CD4-positive, alpha-beta T cell treated with Interleukin-4 for 1 hour (primary cell): Measurements from ENCODE around the gene ABI3BP.
"Not testable (repeated sequence)": the region's sequence is repeated elsewhere in the genome, so short reads cannot be mapped to it uniquely, and the experiment has no call there.

Experiments used
- DNase-seq, 2 donors: peaks; one replicate each; pipeline ENCODE4 v3.0.0-alpha.2; 2020 to 2022

ABI3BP gene

DNA sequence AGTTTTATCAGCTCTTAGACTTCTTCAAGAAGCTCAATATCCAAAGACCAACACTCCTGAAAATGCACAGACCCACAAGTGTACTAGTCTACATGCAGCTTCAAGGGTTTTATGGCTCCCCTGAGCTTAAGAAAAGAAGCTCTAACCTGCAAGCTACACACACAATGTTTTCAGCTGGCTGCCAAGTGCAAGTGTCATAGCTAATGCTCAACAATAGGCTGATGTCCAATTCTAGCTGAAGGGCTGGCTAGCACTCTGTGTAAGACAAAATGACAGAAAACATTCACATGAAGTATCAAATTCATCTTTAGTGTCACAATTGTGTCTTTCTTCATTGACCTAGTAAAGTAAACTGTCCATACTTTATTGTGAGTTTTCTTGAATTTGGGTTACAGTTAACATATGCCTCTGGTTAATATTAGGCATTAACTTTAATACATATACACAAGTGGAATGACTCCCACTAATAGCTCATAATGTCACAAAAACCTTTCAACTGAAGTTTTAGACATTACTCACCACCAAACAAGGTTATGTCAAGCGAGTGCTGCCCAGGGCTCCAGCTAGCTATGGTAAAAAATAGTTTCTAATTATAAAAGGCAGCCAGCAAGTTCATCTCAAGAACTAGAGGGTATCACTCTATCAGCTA is 15.1 kb downstream of the ABI3BP start:
- DNase-seq: no peak

GRCh38 chr3:100976611-100977010 is 16.6 kb downstream of the ABI3BP start:
- no peak for DNase-seq

DNA sequence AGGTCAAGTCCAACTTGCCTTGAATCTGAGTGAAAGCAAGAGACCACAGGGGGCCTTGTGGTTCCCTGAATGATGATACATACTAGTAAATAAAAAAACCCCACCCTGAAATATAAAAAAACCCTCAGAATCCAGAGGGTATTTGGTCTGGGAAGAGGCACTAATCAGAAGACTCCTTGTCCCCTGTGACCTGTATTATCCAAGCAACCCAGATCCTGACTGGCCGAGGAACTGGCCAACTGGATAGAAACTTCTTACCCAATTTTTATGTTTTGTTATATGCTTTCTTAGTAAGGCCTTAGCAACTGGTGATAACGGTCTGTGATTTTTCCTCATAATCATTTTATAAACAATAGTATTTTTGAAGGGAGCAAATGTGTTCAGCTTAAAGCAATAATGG is 17.5 kb downstream of the ABI3BP start:
- DNase-seq: no peak

DNA sequence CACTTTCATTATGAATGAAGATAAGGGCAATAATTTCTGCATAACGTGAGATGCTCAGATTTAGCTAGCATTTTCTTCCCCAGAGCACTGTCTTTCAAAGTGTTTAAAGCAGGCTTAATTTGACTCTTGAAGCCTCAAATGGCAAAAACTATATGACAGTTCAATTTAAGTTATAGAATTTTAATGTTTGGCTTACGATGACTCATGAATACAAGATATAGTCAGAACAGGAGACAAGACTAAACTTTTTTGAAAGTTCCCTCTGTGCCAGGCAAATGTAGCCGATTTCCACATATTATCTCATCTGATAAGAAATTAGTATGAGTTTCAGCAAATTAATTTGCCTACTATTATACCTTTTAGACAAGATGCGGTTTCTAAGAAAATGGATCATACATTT is 19.6 kb downstream of the ABI3BP start:
- DNase-seq: no peak

DNA sequence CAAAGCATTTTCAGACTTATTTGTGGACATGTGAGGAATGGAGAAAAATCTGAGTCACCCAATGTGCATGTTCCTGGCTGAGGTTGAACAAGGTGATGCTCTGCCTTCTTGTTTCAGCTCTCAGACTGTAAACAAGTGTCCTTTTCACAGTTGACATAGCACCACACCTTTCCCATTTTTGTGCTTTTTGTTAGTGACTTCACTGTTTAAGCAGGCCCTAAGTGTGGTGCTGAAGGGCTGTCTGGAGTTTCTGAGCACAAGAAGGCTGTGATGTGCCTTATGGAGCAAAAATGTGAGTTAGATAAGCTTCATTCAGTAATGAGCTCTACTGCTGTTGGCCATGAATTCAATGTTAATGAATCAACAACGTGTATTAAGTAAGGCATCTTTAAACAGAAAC is 20.4 kb downstream of the ABI3BP start:
- DNase-seq: no peak

DNA sequence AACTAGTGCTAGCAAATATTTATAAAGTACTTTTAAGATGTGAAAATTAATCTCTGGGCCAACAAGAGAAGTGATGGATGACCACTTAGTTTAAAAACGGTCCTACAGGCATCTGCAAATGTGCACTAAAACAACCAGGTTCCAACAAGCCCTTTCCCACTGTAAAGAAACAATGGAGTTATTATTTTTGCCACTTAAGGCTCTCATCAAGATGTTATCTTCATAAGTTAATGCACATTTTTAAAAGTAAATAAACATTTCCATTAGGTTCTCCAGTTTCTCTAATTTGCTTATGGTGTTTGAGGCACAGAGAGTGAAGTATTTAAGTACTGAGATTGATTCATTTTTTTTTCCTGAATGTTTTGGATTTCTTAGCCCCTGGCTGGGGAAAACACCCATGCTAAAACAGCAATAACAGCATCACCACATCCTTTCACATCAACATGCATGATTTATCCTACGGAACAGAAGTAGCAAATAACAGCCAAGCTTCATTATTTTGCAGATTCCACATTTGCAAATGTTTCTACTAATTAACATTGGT is 20.8 kb downstream of the ABI3BP start:
- no peak for DNase-seq

GRCh38 chr3:100971798-100972197 is 21.4 kb downstream of the ABI3BP start:
- no peak for DNase-seq

- DNase-seq: no peak
Observed at GRCh38 chr3:100970477-100970990, 22.7 kb downstream of the ABI3BP start.

DNA sequence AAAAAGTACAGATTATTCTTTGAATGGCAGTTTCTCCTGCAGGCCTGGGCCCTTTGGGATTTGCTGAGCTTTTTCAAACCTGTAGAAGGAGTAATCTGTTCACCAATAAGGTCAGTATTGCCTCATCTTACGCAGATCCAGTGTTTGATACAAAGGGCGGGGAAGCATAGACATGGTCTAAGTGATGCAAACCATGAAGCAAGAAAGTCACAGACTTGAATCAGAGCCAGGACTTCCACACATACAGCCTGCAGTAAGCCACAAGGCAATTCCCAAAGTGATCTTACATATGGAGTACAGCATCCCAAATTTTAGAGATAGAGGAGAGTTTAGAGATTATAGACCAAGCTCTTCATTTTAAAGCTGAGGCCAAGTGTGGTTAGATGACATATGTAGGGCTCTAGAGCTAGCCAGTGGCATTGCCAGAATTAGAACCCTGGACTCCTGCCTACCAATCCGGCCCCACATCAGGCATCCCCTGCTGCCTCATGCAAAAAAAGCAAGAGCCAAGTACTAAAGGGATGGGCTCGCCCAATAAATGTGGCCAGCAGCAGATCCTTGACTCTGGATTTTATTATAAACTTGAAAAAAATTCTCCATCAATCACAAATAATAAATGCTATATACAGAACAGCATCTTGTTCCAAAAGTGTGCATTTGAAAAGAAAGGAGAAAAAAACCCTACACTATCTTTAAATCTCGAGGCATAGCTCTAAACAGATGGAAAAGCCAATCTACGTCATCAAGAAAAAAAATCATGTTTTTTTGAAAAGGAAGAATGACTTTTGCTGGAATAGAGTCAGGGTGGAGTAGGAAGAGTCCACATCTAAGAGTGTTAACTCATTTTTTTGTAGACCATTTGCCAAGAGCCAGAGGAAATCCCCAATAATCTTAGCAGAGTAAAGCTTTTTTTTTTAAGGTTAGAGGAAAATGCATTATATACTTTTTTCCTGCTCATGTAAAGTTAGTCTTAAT is 24.0 kb downstream of the ABI3BP start:
- no peak for DNase-seq

DNA sequence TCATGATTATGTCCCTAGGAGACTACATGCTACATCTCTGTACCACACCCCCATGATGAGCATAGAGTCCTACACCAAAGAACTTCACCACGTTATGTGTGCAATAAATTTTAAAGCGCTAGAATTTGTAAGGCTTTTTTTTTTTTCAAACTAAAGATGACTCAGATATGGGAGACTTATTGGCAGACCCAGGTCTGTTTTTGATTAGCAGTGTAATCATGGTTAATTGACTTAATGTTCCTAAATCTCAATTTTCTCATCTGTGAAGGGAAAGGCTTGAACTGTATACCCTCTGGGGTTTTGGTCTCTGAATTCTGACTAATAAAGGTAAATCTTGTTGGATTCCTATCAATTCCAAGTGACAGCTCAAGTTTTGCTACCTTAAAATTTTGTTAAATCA is 26.4 kb downstream of the ABI3BP start:
- no peak for DNase-seq

DNA sequence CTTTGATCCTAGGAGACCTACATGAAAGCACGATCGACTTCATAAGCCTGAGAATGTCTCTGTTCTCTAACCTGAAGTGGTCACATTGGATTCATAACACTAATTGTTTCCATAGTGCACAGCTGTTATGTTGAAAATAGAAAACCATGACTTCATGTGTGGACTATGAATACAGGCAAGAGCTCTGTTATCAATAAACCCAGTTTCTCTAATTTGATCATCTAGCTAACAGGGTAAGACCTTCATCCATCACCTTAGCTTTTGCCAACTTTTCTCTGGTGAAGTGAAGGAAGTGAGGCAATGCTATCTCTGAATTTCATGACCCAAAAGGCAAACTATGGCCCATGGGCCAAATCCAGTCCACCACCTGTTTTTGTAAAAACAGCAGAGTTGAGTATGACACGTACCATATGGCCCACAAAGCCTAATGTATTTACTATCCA is 27.2 kb downstream of the ABI3BP start:
- DNase-seq: no peak

GRCh38 chr3:100963041-100963440 is 30.2 kb downstream of the ABI3BP start:
- DNase-seq: no peak

GRCh38 chr3:100957261-100957986 is 35.8 kb downstream of the ABI3BP start:
- no peak for DNase-seq

DNA sequence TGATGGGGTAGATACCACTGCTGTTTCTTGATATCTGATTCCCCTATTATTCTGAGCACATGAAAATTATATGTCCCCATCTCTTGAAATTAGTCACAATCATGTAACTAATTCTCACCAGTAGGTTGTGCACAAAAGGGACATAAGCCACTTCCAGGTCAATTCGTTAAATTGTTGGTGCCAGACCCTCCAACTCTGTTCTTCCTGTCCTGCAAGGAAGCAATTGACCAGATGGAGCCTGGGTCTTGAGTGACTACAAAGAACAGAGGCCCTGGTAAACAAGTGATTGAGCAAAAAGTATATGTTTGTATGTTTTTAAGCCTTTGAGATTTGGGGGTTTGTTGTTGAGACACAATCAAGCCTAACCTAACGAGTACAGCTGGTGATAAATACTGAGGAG is 36.9 kb downstream of the ABI3BP start:
- DNase-seq: no peak

DNA sequence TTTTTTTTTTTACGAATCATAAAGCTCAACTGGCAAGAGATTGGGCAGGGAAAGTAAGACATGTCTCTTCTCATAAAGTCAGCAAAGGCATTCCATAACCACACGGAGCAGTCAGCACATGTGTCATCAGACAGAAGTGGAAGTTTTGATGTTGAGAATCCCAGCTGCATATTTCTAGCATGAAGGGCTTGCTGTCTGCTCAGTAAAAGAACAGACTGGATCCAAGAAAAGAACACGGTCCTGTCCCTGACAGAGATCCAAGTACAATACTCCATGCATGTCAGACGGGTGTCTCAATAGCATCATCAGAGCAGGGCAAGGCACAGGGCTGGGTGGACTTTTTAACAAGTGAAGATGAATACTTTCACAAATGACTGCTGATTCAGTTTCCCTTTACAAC is 38.2 kb downstream of the ABI3BP start:
- no peak for DNase-seq

GRCh38 chr3:100954199-100954935 is 38.9 kb downstream of the ABI3BP start:
- no peak for DNase-seq

DNA sequence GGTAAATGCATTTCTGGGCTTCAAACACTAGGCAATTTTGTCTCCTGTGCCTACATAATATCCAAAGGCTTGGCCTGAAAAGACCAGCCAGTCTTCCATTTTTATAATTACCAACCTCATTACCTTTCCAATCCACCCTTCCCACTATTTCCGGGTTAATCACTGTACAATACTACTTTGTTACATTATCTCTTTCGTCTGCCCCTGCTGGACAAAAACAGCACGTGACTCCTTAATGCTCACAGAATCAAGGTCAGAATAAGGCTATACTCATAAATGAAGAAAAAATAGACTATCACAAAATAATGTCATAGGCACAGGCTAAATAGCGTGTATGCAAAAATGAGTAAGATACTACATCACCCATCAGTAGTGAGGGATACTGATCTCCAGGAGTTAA is 40.1 kb downstream of the ABI3BP start:
- DNase-seq: no peak

DNA sequence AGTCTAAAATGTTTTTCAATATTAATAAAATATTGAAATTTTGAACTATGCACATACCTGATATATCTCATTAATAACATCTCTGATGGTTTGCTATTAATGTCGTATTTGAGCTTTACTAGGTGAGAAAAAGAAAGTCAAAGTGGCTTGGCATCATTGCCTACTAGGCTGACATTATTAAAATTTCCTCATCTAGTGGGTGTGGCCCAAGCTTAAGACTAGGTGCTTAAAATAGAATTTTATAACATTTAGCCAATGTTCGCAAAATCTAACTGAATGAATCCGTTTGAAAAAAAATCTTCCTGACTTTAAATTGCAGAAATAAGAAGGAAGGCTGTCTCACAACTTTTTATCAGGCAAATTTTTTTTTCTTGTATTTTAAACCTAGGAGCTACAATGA is 46.1 kb downstream of the ABI3BP start:
- no peak for DNase-seq

GRCh38 chr3:100946096-100946495 is 47.1 kb downstream of the ABI3BP start:
- DNase-seq: not testable (repeated sequence)

GRCh38 chr3:100941451-100941850 is 51.8 kb downstream of the ABI3BP start:
- DNase-seq: no peak

GRCh38 chr3:100941041-100941440 is 52.2 kb downstream of the ABI3BP start:
- no peak for DNase-seq

GRCh38 chr3:100936931-100937330 is 56.3 kb downstream of the ABI3BP start:
- no peak for DNase-seq
